ENCODE data around the gene SLC19A1. TPM values are rescaled to one million over a fixed set of nuclear protein-coding genes. Genes with fewer than 3 reads are reported as not detected.

Gene SLC19A1
- polyA plus RNA-seq, 3 donors, result 25.0 to 53.0 (median 39.9) TPM

GRCh38 chr21:45469273-45470086, 72.8 kb downstream of the SLC19A1 start:
- H3K4me1 ChIP-seq (ENCODE audit: control insufficient read depth in 1 of 2, insufficient read depth in 2 of 2, low read length in 2 of 2), result no peaks in the 10 kb centered on the region
- no peaks in the 10 kb centered on the region for H3K9me3 ChIP-seq (replicated peaks in 1 of 2; ENCODE audit: control insufficient read depth in 1 of 2, insufficient read depth in 1 of 2, low read length in 2 of 2)
- H3K9ac ChIP-seq (ENCODE audit: insufficient read depth, low read length, poor library complexity, severe bottlenecking), result no peak overlapping the region
- intact Hi-C loops (cut with micrococcal nuclease), result no loop called here
- no peaks in the 10 kb centered on the region for H3K27me3 ChIP-seq (ENCODE audit: control insufficient read depth in 2 of 2, insufficient read depth in 2 of 2, low read length in 2 of 2)
- no peak overlapping the region for H3K4me3 Mint-ChIP-seq
- 94% methylated on average over 21 of the region's 24 CpGs for WGBS (ENCODE audit: insufficient coverage)
- no peaks in the 10 kb centered on the region for H3K36me3 ChIP-seq (replicated peaks in 1 of 2; ENCODE audit: control insufficient read depth in 1 of 2, insufficient read depth in 2 of 2, low read length in 2 of 2)
- H3K4me1 Mint-ChIP-seq, result no peaks in the 10 kb centered on the region
- TF ChIP-seq CTCF (IDR thresholded peaks at IDR 0.05), result no peak
- peaks cover 0 to 13% (median 3%) of the 10 kb centered on the region in 3 donors for H3K27me3 Mint-ChIP-seq (ENCODE audit: low read depth in 3 of 3)
- no peak overlapping the region for H3K27ac Mint-ChIP-seq
- no peaks in the 10 kb centered on the region for H3K79me2 ChIP-seq (ENCODE audit: insufficient read depth, low read length)
- H2AFZ ChIP-seq (ENCODE audit: insufficient read depth, low read depth, low read length, poor library complexity, severe bottlenecking), result no peak overlapping the region
- H3K27ac ChIP-seq (ENCODE audit: low read depth in 1 of 2, low read length in 2 of 2), result no peak overlapping the region
- no peaks in the 10 kb centered on the region for H3K36me3 Mint-ChIP-seq
- H3K4me2 ChIP-seq (replicated peaks; ENCODE audit: extremely low read depth, low read length, poor library complexity, severe bottlenecking), result no peak overlapping the region
- H4K20me1 ChIP-seq (ENCODE audit: insufficient read depth, low read length), result no peaks in the 10 kb centered on the region
- DNase-seq, result no peak
- peaks cover 0 to 3% (median 0%) of the 10 kb centered on the region in 7 donors for H3K9me3 Mint-ChIP-seq
- no peak overlapping the region for H3K4me3 ChIP-seq (replicated peaks in 1 of 3; ENCODE audit: low read depth in 2 of 3, low read length in 3 of 3)

- peaks cover 1 to 11% (median 4%) of the 10 kb centered on the region in 3 donors for H3K27me3 Mint-ChIP-seq (ENCODE audit: low read depth in 3 of 3)
- no peaks in the 10 kb centered on the region for H3K36me3 ChIP-seq (replicated peaks in 1 of 2; ENCODE audit: control insufficient read depth in 1 of 2, insufficient read depth in 2 of 2, low read length in 2 of 2)
- intact Hi-C loops (cut with micrococcal nuclease), result no loop called here
- TF ChIP-seq CTCF (IDR thresholded peaks at IDR 0.05), result no peak
- no peaks in the 10 kb centered on the region for H3K27me3 ChIP-seq (ENCODE audit: control insufficient read depth in 2 of 2, insufficient read depth in 2 of 2, low read length in 2 of 2)
- H3K27ac ChIP-seq (ENCODE audit: low read depth in 1 of 2, low read length in 2 of 2), result no peak overlapping the region
- H3K4me3 ChIP-seq (replicated peaks in 1 of 3; ENCODE audit: low read depth in 2 of 3, low read length in 3 of 3), result no peak overlapping the region
- H3K9me3 ChIP-seq (replicated peaks in 1 of 2; ENCODE audit: control insufficient read depth in 1 of 2, insufficient read depth in 1 of 2, low read length in 2 of 2), result no peaks in the 10 kb centered on the region
- no peak for DNase-seq
- H3K4me3 Mint-ChIP-seq, result no peak overlapping the region
- WGBS (ENCODE audit: insufficient coverage), result 97% methylated on average over 13 of the region's 14 CpGs
- H2AFZ ChIP-seq (ENCODE audit: insufficient read depth, low read depth, low read length, poor library complexity, severe bottlenecking), result no peak overlapping the region
- no peaks in the 10 kb centered on the region for H3K4me1 Mint-ChIP-seq
- no peak overlapping the region for H3K27ac Mint-ChIP-seq
- H3K79me2 ChIP-seq (ENCODE audit: insufficient read depth, low read length), result no peaks in the 10 kb centered on the region
- no peaks in the 10 kb centered on the region for H3K4me1 ChIP-seq (ENCODE audit: control insufficient read depth in 1 of 2, insufficient read depth in 2 of 2, low read length in 2 of 2)
- no peaks in the 10 kb centered on the region for H3K9me3 Mint-ChIP-seq
- H3K36me3 Mint-ChIP-seq, result no peaks in the 10 kb centered on the region
- no peak overlapping the region for H3K9ac ChIP-seq (ENCODE audit: insufficient read depth, low read length, poor library complexity, severe bottlenecking)
- no peak overlapping the region for H3K4me2 ChIP-seq (replicated peaks; ENCODE audit: extremely low read depth, low read length, poor library complexity, severe bottlenecking)
- no peaks in the 10 kb centered on the region for H4K20me1 ChIP-seq (ENCODE audit: insufficient read depth, low read length)
Observed at GRCh38 chr21:45468971-45469272, 73.3 kb downstream of the SLC19A1 start.
